GM23338 (cell line): Measurements from ENCODE around the gene APBA2. TPM values are rescaled to one million over a fixed set of nuclear protein-coding genes. Genes with fewer than 3 reads are reported as not detected.
A peak's percentile ranks its signal among the peaks of the same experiment; 100 is the strongest.

Source experiments
- ATAC-seq: fragments of 200-7000 bp; cut with Tn5 transposase; 3 replicates; pipeline ENCODE4 v1.9.1; 2020
- DNase-seq: peaks from one replicate; pipeline ENCODE4 v3.0.0-alpha.2; 2015; ENCODE audit warnings: low spot score
- H2AFZ ChIP-seq: fragments of 200-600 bp; sonication (generic); 2 replicates; pipeline ENCODE4 v1.8.0; 2016; ENCODE audit warnings: antibody characterized with exemption, mild to moderate bottlenecking, moderate library complexity
- H3F3A ChIP-seq: fragments of 200-600 bp; sonication (generic); replicated peaks from 2 replicates; pipeline ENCODE4 v1.8.0; 2017; ENCODE audit warnings: antibody characterized with exemption, mixed run types, low read depth
- H3K27ac ChIP-seq: fragments of 200-600 bp; sonication (generic); 2 replicates; pipeline ENCODE4 v1.6.1; 2016; ENCODE audit warnings: low read depth
- H3K27me3 ChIP-seq: fragments of 200-600 bp; sonication (generic); 2 replicates; pipeline ENCODE4 v1.8.0; 2016; ENCODE audit warnings: mild to moderate bottlenecking, mixed run types, moderate library complexity; ENCODE audit not compliant: insufficient read depth
- H3K36me3 ChIP-seq: fragments of 200-600 bp; sonication (generic); 2 replicates; pipeline ENCODE4 v1.8.0; 2016; ENCODE audit warnings: mild to moderate bottlenecking; ENCODE audit not compliant: insufficient read depth
- H3K4me1 ChIP-seq: fragments of 200-600 bp; sonication (generic); 2 replicates; pipeline ENCODE4 v1.8.0; 2016; ENCODE audit warnings: mild to moderate bottlenecking, moderate library complexity; ENCODE audit not compliant: insufficient read depth
- H3K4me2 ChIP-seq: fragments of 200-600 bp; sonication (generic); 2 replicates; pipeline ENCODE4 v1.7.1; 2017; ENCODE audit warnings: mixed run types
- H3K4me3 ChIP-seq: fragments of 200-600 bp; sonication (generic); 2 replicates; pipeline ENCODE4 v1.6.1; 2016; ENCODE audit warnings: mixed run types
- H3K79me2 ChIP-seq: fragments of 200-600 bp; sonication (generic); replicated peaks from 2 replicates; pipeline ENCODE4 v1.8.0; 2017; ENCODE audit warnings: mild to moderate bottlenecking; ENCODE audit not compliant: insufficient read depth
- H3K9me2 ChIP-seq: fragments of 200-600 bp; sonication (generic); 2 replicates; pipeline ENCODE4 v1.8.0; 2017; ENCODE audit not compliant: insufficient read depth
- H4K20me1 ChIP-seq: fragments of 200-600 bp; sonication (generic); replicated peaks from 2 replicates; pipeline ENCODE4 v1.8.0; 2017; ENCODE audit warnings: mild to moderate bottlenecking; ENCODE audit not compliant: insufficient read depth
- H3K27ac Mint-ChIP-seq: 2 replicates; pipeline ENCODE4 v1.8.0; 2020; ENCODE audit warnings: inconsistent platforms, mild to moderate bottlenecking, moderate library complexity, mixed read lengths
- H3K27me3 Mint-ChIP-seq: 3 replicates; pipeline ENCODE4 v1.8.0; 2022; ENCODE audit warnings: low read depth, mild to moderate bottlenecking, moderate library complexity, mixed read lengths, inconsistent platforms; ENCODE audit not compliant: insufficient read depth, poor library complexity
- H3K36me3 Mint-ChIP-seq: 3 replicates; pipeline ENCODE4 v1.8.0; 2021; ENCODE audit warnings: low read depth, mild to moderate bottlenecking, inconsistent platforms, moderate library complexity, mixed read lengths
- H3K4me1 Mint-ChIP-seq: 3 replicates; pipeline ENCODE4 v1.8.0; 2020; ENCODE audit warnings: mild to moderate bottlenecking, inconsistent platforms, mixed read lengths
- H3K4me3 Mint-ChIP-seq: 3 replicates; pipeline ENCODE4 v1.8.0; 2021; ENCODE audit warnings: moderate library complexity, mild to moderate bottlenecking, inconsistent platforms, mixed read lengths
- H3K9me3 Mint-ChIP-seq: 3 replicates; pipeline ENCODE4 v1.8.0; 2020; ENCODE audit warnings: moderate library complexity, mild to moderate bottlenecking, inconsistent platforms, mixed read lengths
- EZH2phosphoT487 ChIP-seq: fragments of 200-600 bp; sonication (generic); IDR thresholded peaks from one replicate; pipeline ENCODE4 v1.8.1; 2018; ENCODE audit warnings: antibody characterized with exemption; ENCODE audit not compliant: unreplicated experiment
- JUNB ChIP-seq: IDR thresholded peaks from one replicate; pipeline ENCODE4 v1.6.1; 2016; ENCODE audit warnings: antibody characterized with exemption; ENCODE audit not compliant: unreplicated experiment
- NANOG ChIP-seq: IDR thresholded peaks from 2 replicates; pipeline ENCODE4 v1.6.1; 2016; ENCODE audit warnings: antibody characterized with exemption, borderline replicate concordance
- POLR2AphosphoS5 ChIP-seq: IDR thresholded peaks from 2 replicates; pipeline ENCODE4 v1.6.1; 2016; ENCODE audit warnings: antibody characterized with exemption, low read depth
- polyA plus RNA-seq: library from polyadenylated mRNA; unstranded; fragments of >200 nt; fragmentation: Nextera tagmentation; extraction: Ambion mirVana; gene quantifications from 2 replicates; pipeline ENCODE4 v1.2.1, GENCODE V29; 2016
- total RNA-seq: library from RNA; depleted of rRNA; stranded (reverse); fragments of >200 nt; shearing (Covaris generic); gene quantifications from 2 replicates; pipeline ENCODE4 v1.2.3, GENCODE V29; 2014
- TF ChIP-seq, protein P1 (sequence below): IDR thresholded peaks from one replicate; pipeline ENCODE4 v1.6.1; 2018; ENCODE audit warnings: antibody characterized with exemption; ENCODE audit not compliant: unreplicated experiment
- TF ChIP-seq, protein P2 (sequence below): IDR thresholded peaks from 2 replicates; pipeline ENCODE4 v1.6.1; 2016; ENCODE audit warnings: antibody characterized with exemption
- TF ChIP-seq, protein P3 (sequence below): fragments of 250-450 bp; sonication (Bioruptor Pico); IDR thresholded peaks from 2 replicates; pipeline ENCODE4 v1.5.0; 2020; ENCODE audit warnings: mild to moderate bottlenecking, moderate library complexity
- TF ChIP-seq, protein P4 (sequence below), 2 experiments: fragments of 200-600 bp in 1 of 2; sonication (generic) in 1 of 2; conservative IDR thresholded peaks; 2 replicates each; pipeline versions ENCODE4 v1.5.1 to v1.6.1; 2016 to 2017; ENCODE audit warnings: antibody characterized with exemption in 2 of 2, low read depth in 2 of 2, mild to moderate bottlenecking in 2 of 2, moderate library complexity in 1 of 2

The APBA2 gene
- total and polyA plus RNA-seq, 2 experiments from 2014 or later, result 5.9 to 24.7 TPM

DNA sequence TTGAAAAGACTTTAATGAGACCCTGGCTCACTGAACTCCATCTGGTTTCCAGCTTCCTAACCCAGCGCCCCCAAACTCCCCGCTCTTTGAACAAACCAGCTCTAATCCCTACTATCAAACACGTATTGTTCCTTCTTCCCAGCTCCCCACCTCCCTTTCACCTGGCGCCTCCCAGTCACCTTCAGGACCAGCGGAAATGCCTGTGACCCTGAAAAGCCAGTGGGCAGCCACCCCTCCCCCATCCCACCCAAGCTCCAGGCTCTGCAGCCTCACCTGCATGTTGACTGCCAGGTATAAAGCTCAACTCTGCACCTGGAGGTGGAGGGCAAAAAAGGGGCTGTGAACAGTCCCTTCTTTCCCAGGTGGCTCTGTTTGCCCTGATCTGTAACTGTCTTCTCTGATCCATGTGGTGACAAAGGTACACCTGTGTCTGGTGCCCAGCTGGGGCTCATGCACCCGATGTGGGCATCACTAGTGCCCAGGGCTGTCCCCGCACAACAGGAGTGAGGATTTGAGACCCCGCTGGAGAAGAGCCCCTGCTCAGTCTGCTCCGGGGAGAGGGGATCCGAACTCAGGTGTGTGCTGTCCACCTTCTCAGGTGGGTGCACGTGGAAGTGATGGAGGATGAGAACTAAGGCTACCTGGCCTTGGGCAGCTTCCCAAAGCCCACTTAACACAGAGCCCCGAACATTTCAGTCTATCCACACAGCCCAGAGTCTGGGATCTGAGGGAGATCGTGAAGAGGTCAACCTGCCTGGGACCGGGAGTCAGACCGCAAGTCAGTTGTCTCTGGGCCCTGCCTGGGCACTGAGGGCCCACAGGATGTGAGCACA lies 254.9 kb downstream of the APBA2 start (continued):
- TF ChIP-seq NANOG, result no peak

GRCh38 chr15:29141308-29142128 lies 255.7 kb downstream of the APBA2 start:
- TF ChIP-seq, protein P1, sequence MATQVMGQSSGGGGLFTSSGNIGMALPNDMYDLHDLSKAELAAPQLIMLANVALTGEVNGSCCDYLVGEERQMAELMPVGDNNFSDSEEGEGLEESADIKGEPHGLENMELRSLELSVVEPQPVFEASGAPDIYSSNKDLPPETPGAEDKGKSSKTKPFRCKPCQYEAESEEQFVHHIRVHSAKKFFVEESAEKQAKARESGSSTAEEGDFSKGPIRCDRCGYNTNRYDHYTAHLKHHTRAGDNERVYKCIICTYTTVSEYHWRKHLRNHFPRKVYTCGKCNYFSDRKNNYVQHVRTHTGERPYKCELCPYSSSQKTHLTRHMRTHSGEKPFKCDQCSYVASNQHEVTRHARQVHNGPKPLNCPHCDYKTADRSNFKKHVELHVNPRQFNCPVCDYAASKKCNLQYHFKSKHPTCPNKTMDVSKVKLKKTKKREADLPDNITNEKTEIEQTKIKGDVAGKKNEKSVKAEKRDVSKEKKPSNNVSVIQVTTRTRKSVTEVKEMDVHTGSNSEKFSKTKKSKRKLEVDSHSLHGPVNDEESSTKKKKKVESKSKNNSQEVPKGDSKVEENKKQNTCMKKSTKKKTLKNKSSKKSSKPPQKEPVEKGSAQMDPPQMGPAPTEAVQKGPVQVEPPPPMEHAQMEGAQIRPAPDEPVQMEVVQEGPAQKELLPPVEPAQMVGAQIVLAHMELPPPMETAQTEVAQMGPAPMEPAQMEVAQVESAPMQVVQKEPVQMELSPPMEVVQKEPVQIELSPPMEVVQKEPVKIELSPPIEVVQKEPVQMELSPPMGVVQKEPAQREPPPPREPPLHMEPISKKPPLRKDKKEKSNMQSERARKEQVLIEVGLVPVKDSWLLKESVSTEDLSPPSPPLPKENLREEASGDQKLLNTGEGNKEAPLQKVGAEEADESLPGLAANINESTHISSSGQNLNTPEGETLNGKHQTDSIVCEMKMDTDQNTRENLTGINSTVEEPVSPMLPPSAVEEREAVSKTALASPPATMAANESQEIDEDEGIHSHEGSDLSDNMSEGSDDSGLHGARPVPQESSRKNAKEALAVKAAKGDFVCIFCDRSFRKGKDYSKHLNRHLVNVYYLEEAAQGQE, result no peak
- no peak for TF ChIP-seq NANOG
- TF ChIP-seq EZH2phosphoT487, result no peak
- TF ChIP-seq, protein P2, sequence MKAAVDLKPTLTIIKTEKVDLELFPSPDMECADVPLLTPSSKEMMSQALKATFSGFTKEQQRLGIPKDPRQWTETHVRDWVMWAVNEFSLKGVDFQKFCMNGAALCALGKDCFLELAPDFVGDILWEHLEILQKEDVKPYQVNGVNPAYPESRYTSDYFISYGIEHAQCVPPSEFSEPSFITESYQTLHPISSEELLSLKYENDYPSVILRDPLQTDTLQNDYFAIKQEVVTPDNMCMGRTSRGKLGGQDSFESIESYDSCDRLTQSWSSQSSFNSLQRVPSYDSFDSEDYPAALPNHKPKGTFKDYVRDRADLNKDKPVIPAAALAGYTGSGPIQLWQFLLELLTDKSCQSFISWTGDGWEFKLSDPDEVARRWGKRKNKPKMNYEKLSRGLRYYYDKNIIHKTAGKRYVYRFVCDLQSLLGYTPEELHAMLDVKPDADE, result no peak
- TF ChIP-seq POLR2AphosphoS5, result no peak
- TF ChIP-seq, protein P3, sequence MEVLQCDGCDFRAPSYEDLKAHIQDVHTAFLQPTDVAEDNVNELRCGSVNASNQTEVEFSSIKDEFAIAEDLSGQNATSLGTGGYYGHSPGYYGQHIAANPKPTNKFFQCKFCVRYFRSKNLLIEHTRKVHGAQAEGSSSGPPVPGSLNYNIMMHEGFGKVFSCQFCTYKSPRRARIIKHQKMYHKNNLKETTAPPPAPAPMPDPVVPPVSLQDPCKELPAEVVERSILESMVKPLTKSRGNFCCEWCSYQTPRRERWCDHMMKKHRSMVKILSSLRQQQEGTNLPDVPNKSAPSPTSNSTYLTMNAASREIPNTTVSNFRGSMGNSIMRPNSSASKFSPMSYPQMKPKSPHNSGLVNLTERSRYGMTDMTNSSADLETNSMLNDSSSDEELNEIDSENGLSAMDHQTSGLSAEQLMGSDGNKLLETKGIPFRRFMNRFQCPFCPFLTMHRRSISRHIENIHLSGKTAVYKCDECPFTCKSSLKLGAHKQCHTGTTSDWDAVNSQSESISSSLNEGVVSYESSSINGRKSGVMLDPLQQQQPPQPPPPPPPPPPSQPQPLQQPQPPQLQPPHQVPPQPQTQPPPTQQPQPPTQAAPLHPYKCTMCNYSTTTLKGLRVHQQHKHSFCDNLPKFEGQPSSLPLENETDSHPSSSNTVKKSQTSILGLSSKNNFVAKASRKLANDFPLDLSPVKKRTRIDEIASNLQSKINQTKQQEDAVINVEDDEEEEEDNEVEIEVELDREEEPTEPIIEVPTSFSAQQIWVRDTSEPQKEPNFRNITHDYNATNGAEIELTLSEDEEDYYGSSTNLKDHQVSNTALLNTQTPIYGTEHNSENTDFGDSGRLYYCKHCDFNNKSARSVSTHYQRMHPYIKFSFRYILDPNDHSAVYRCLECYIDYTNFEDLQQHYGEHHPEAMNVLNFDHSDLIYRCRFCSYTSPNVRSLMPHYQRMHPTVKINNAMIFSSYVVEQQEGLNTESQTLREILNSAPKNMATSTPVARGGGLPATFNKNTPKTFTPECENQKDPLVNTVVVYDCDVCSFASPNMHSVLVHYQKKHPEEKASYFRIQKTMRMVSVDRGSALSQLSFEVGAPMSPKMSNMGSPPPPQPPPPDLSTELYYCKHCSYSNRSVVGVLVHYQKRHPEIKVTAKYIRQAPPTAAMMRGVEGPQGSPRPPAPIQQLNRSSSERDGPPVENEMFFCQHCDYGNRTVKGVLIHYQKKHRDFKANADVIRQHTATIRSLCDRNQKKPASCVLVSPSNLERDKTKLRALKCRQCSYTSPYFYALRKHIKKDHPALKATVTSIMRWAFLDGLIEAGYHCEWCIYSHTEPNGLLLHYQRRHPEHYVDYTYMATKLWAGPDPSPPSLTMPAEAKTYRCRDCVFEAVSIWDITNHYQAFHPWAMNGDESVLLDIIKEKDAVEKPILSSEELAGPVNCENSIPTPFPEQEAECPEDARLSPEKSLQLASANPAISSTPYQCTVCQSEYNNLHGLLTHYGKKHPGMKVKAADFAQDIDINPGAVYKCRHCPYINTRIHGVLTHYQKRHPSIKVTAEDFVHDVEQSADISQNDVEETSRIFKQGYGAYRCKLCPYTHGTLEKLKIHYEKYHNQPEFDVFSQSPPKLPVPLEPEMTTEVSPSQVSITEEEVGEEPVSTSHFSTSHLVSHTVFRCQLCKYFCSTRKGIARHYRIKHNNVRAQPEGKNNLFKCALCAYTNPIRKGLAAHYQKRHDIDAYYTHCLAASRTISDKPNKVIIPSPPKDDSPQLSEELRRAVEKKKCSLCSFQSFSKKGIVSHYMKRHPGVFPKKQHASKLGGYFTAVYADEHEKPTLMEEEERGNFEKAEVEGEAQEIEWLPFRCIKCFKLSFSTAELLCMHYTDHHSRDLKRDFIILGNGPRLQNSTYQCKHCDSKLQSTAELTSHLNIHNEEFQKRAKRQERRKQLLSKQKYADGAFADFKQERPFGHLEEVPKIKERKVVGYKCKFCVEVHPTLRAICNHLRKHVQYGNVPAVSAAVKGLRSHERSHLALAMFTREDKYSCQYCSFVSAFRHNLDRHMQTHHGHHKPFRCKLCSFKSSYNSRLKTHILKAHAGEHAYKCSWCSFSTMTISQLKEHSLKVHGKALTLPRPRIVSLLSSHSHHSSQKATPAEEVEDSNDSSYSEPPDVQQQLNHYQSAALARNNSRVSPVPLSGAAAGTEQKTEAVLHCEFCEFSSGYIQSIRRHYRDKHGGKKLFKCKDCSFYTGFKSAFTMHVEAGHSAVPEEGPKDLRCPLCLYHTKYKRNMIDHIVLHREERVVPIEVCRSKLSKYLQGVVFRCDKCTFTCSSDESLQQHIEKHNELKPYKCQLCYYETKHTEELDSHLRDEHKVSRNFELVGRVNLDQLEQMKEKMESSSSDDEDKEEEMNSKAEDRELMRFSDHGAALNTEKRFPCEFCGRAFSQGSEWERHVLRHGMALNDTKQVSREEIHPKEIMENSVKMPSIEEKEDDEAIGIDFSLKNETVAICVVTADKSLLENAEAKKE (CRISPR knock-in tag), result no peak
- TF ChIP-seq JUNB, result no peak
- TF ChIP-seq, protein P4, sequence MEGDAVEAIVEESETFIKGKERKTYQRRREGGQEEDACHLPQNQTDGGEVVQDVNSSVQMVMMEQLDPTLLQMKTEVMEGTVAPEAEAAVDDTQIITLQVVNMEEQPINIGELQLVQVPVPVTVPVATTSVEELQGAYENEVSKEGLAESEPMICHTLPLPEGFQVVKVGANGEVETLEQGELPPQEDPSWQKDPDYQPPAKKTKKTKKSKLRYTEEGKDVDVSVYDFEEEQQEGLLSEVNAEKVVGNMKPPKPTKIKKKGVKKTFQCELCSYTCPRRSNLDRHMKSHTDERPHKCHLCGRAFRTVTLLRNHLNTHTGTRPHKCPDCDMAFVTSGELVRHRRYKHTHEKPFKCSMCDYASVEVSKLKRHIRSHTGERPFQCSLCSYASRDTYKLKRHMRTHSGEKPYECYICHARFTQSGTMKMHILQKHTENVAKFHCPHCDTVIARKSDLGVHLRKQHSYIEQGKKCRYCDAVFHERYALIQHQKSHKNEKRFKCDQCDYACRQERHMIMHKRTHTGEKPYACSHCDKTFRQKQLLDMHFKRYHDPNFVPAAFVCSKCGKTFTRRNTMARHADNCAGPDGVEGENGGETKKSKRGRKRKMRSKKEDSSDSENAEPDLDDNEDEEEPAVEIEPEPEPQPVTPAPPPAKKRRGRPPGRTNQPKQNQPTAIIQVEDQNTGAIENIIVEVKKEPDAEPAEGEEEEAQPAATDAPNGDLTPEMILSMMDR (conservative IDR thresholded peaks at IDR 0.05; ENCODE audit: low read depth in 2 of 2), result no peak
- Histone ChIP-seq H3K79me2 (no peaks in the 10 kb centered on the region), H3K9me2 (no peaks in the 10 kb centered on the region), H3K4me2 (no peak overlapping the region; the same call in 1 of the 2 replicates), H3K4me1 (peaks cover 15% of the 10 kb centered on the region), H3K27me3 (no peaks in the 10 kb centered on the region), H3K4me3 (no peak overlapping the region), H2AFZ (no peak overlapping the region), H3K27ac (no peak overlapping the region), H3F3A (no peaks in the 10 kb centered on the region), H3K36me3 (no peaks in the 10 kb centered on the region), H4K20me1 (no peaks in the 10 kb centered on the region)
- no peak overlapping the region for H3K27ac Mint-ChIP-seq
- no peak for ATAC-seq
- H3K9me3 Mint-ChIP-seq, result no peaks in the 10 kb centered on the region; the same call in 2 of the 3 replicates
- no peak for DNase-seq
- no peaks in the 10 kb centered on the region for H3K36me3 Mint-ChIP-seq
- no peaks in the 10 kb centered on the region for H3K27me3 Mint-ChIP-seq
- peaks cover 23% of the 10 kb centered on the region for H3K4me1 Mint-ChIP-seq
- peak overlapping the region; percentile 35; the same call in 2 of the 3 replicates for H3K4me3 Mint-ChIP-seq
